BLaER1 treated with 17β-estradiol and CSF1 and Interleukin-3, amounts not matched to agents 10 nM and 100 nM (cell line): ENCODE results near the gene TPK1.

Experiments
- H3K27ac ChIP-seq, 11 experiments: shearing (Covaris generic); formaldehyde crosslinking; 2 replicates each; pipeline ENCODE4 v1.8.1; 2022
- H3K27me3 ChIP-seq, 11 experiments: shearing (Covaris generic); formaldehyde crosslinking; 2 replicates each; pipeline ENCODE4 v1.8.1; 2022
- H3K36me3 ChIP-seq, 11 experiments: shearing (Covaris generic); formaldehyde crosslinking; 2 replicates each; pipeline ENCODE4 v1.8.1; 2022
- H3K4me1 ChIP-seq, 10 experiments: shearing (Covaris generic); formaldehyde crosslinking; 2 replicates each; pipeline ENCODE4 v1.8.1; 2022
- H3K4me2 ChIP-seq, 11 experiments: shearing (Covaris generic); formaldehyde crosslinking; 2 replicates each; pipeline ENCODE4 v1.8.1; 2022
- H3K4me3 ChIP-seq, 10 experiments: shearing (Covaris generic); formaldehyde crosslinking; 2 replicates each; pipeline ENCODE4 v1.8.1; 2022
- H3K9ac ChIP-seq, 11 experiments: shearing (Covaris generic); formaldehyde crosslinking; 2 replicates each; pipeline ENCODE4 v1.8.1; 2022
- H3K9me3 ChIP-seq, 11 experiments: shearing (Covaris generic); formaldehyde crosslinking; replicated peaks in 1 of 11; 2 replicates each; pipeline ENCODE4 v1.8.1; 2022
- H4K20me1 ChIP-seq, 11 experiments: shearing (Covaris generic); formaldehyde crosslinking; 2 replicates each; pipeline ENCODE4 v1.8.1; 2022
- Cebpa-rat ChIP-seq, 11 experiments: shearing (Covaris generic); IDR thresholded peaks; 2 replicates each; pipeline ENCODE4 v1.8.1; 2022

Gene TPK1

DNA sequence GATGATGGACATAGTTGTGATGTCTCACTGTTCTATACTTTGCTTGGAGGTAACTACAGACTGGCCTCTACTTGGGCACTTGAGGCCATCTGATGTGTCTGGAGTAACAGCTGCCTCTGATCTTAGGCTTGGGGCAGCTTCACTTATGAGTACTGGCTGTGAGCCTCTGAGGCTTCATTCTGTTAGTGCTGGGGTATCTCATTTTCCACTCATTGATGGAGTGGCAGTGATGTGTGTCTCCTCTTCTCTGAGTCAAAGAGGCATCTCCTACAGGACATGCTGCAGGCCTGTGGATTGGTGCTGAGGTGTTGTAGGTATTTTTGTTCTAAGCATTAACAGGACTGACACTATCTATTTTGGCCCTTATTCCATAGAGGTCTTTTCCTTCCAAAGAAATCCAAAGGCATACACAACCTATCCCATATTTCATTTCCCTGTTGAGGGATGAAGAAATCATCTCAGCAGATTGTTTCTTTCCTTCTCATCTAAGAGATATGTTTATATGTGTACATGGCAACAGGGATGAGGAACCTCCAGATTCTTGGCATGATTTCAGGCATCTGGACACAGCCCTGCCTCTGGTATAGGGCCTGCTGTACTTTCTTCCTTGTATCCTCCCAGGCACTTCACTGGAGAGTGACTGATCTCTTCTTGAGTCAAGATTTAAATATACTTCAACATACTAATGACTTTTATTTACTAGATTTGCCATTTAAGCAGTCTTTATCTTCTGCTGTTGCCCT is 366.7 kb downstream of the TPK1 start:
- H3K27me3 ChIP-seq: no peaks in the 10 kb centered on the region
- H3K4me3 ChIP-seq: no peak overlapping the region
- no peak for TF ChIP-seq Cebpa-rat (IDR thresholded peaks at IDR 0.05)
- peaks cover 0 to 16% (median 0%) of the 10 kb centered on the region in 11 experiments; a peak in 1 of 22 replicates for H3K36me3 ChIP-seq
- H3K27ac ChIP-seq: no peak overlapping the region
- no peak overlapping the region for H3K9ac ChIP-seq
- H3K4me1 ChIP-seq: peaks cover 0 to 5% (median 0%) of the 10 kb centered on the region in 10 experiments; a peak in 2 of 20 replicates
- H4K20me1 ChIP-seq: no peaks in the 10 kb centered on the region
- peaks cover 0 to 18% (median 3%) of the 10 kb centered on the region in 11 experiments; a peak in 10 of 22 replicates for H3K9me3 ChIP-seq
- H3K4me2 ChIP-seq: no peak overlapping the region

DNA sequence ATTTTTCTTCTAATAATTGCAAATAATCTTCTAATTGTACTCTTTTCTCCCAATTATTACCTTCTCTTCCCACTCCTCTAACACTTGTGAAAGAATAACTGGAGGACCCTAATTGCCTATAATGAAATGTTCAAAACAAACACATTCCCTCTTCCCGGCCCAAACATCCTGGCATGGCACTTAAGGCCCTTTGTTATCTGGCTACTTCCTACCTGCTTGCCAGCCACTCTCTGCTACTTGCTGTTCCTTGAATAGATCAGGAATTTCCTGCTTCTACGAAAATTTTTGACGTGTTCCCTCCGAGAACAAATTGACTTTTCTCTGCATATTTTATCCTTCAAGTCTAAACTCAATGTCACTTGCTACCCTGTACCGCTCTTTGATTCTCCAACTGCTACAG is 376.2 kb downstream of the TPK1 start:
- Histone ChIP-seq H3K27me3 (no peaks in the 10 kb centered on the region), H3K4me3 (no peak overlapping the region), H3K9me3 (peaks cover 8 to 19% (median 16%) of the 10 kb centered on the region in 11 experiments; a peak in 21 of 22 replicates), H3K4me1 (no peaks in the 10 kb centered on the region), H3K4me2 (no peak overlapping the region), H3K9ac (no peak overlapping the region), H3K36me3 (peaks cover 0 to 33% (median 0%) of the 10 kb centered on the region in 11 experiments; a peak in 5 of 22 replicates), H4K20me1 (no peaks in the 10 kb centered on the region), H3K27ac (no peak overlapping the region)
- no peak for TF ChIP-seq Cebpa-rat (IDR thresholded peaks at IDR 0.05)

DNA sequence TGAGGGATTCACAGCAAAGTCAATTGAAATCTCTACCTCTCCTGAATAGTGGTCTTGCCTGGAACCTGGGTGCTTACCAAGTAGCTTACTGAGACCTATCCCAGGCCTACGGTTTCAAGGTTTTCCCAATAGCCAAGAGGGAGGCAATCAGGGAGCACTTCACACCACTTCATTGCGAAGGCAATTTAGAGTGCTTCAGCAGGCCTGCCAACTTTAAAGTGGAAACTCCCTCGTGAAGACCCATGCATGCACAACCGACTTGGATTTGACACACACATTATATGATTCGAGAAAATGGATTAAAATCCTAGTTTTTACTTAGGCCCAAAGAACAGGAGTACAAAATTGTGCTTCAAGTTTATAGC is 380.8 kb downstream of the TPK1 start:
- Histone ChIP-seq H3K27ac (no peak overlapping the region), H3K9me3 (no peaks in the 10 kb centered on the region), H4K20me1 (no peaks in the 10 kb centered on the region), H3K4me2 (no peak overlapping the region), H3K9ac (no peak overlapping the region), H3K4me1 (no peaks in the 10 kb centered on the region; a peak in 1 of 20 replicates), H3K4me3 (no peak overlapping the region), H3K27me3 (no peaks in the 10 kb centered on the region), H3K36me3 (peaks cover 0 to 13% (median 0%) of the 10 kb centered on the region in 11 experiments; a peak in 3 of 22 replicates)
- no peak for TF ChIP-seq Cebpa-rat (IDR thresholded peaks at IDR 0.05)

DNA sequence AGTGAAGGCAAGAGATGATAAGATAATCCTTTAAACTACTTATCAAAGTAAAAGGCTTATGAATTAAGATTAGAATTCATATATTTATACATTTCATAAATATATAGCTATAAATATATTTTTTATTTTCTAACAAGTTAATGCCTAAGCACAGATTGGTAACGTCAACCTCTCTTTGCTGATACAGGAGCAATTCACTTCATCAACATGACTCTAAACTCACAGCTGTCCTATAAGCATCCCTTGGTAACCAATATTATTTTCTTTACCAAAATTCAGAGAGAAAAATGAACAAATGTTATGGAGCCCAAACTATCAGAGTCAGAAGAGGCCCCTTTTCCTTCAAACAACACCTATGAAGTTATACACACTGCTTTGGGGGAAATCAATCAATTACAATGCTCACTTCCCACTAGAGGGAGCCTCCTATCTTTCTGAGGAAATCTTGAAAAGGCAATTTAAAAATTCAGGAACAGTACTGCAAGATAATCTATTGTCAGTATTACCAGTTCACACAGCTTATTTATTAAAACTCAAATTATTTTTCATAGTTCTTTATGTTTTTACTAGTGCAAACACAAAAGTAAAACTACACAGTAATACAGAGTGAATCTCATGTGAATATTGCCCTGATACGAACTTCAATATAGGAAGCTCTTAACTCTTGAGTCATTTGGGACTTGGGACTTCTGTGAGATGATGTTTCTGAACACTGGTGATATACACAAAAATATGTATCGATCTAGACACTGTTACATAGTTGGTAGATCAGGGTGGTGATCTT is 381.4 kb downstream of the TPK1 start:
- Histone ChIP-seq H3K27ac (no peak overlapping the region), H3K9ac (no peak overlapping the region), H3K4me3 (no peak overlapping the region), H3K4me2 (no peak overlapping the region), H3K9me3 (no peaks in the 10 kb centered on the region), H3K4me1 (no peaks in the 10 kb centered on the region; a peak in 1 of 20 replicates), H3K36me3 (peaks cover 0 to 13% (median 0%) of the 10 kb centered on the region in 11 experiments; a peak in 3 of 22 replicates), H3K27me3 (no peaks in the 10 kb centered on the region), H4K20me1 (no peaks in the 10 kb centered on the region)
- TF ChIP-seq Cebpa-rat (IDR thresholded peaks at IDR 0.05): no peak

DNA sequence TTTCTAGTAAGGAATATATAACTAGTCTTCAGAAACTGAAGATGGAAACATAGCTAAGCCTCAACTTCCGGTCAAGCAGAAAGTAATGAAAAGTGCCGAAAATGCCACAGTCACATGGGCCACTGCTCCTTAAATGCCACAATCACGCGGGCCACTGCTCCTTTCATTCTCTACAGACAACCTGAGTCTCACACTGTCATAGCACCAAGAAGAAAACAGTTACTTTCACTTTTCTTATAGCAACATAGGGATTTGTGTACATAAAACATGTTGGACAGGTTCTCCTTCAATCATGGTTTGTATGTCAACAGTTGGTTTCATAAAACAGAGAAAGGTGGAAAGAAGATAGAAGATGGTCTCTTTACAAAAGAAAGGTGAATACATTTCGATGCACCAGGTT is 383.8 kb downstream of the TPK1 start:
- no peak overlapping the region for H3K27ac ChIP-seq
- H3K9ac ChIP-seq: no peak overlapping the region
- H3K4me3 ChIP-seq: no peak overlapping the region
- no peaks in the 10 kb centered on the region for H3K9me3 ChIP-seq
- no peaks in the 10 kb centered on the region; a peak in 1 of 20 replicates for H3K4me1 ChIP-seq
- no peaks in the 10 kb centered on the region for H4K20me1 ChIP-seq
- H3K36me3 ChIP-seq: peaks cover 0 to 13% (median 0%) of the 10 kb centered on the region in 11 experiments; a peak in 3 of 22 replicates
- TF ChIP-seq Cebpa-rat (IDR thresholded peaks at IDR 0.05): no peak
- no peaks in the 10 kb centered on the region for H3K27me3 ChIP-seq
- no peak overlapping the region for H3K4me2 ChIP-seq

DNA sequence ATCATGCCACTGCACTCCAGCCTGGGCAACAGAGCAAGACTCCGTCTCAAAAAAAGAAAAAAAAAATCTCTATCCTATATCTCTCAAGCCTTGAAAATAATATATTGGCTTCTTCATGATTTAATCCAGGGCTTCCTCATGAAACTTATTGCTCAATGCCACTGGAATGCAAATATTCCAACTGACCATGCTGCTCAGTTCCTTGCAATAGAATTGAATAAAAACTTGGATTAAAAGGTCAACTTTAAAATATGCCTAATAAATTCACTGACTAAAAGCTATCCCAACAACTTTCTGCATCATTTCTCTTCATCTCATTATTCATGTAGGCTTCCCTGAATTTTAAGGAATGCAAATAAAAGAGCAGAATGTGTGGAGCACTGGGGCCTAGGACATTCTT is 390.3 kb downstream of the TPK1 start:
- no peak for TF ChIP-seq Cebpa-rat (IDR thresholded peaks at IDR 0.05)
- no peaks in the 10 kb centered on the region for H4K20me1 ChIP-seq
- peaks cover 0 to 9% (median 0%) of the 10 kb centered on the region in 10 experiments; a peak in 2 of 20 replicates for H3K4me1 ChIP-seq
- H3K4me2 ChIP-seq: no peak overlapping the region
- H3K27ac ChIP-seq: no peak overlapping the region
- H3K27me3 ChIP-seq: no peaks in the 10 kb centered on the region
- H3K9ac ChIP-seq: no peak overlapping the region
- H3K9me3 ChIP-seq: no peaks in the 10 kb centered on the region
- peaks cover 0 to 4% (median 0%) of the 10 kb centered on the region in 11 experiments; a peak in 1 of 22 replicates for H3K36me3 ChIP-seq
- no peak overlapping the region for H3K4me3 ChIP-seq

DNA sequence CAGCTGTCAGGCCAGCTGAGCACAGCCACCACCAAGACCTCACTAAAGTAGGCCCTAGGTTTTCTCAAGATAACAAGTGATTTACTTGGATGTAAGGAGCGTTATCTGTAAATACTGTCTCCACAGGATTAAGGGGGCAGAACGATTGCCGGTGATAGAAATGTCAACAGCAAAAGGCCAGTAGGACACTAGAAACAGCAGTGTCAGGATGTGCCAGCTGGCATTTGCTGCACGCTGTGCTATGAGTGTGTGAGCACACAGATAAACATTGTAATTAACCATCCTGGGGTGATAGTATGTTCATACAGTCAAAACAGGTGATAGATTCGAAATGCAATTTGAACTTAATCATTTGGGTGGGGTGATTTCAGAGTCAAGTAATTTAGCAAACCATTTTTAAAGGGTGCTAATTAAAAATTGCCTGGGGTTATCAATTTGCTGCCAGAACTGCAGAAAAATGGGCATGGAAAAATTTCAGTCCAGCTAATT is 396.1 kb downstream of the TPK1 start:
- H3K4me2 ChIP-seq: no peak overlapping the region
- no peaks in the 10 kb centered on the region for H3K36me3 ChIP-seq
- no peaks in the 10 kb centered on the region for H3K9me3 ChIP-seq
- peaks cover 0 to 9% (median 0%) of the 10 kb centered on the region in 10 experiments; a peak in 2 of 20 replicates for H3K4me1 ChIP-seq
- H3K27me3 ChIP-seq: no peaks in the 10 kb centered on the region
- H3K27ac ChIP-seq: no peak overlapping the region
- H3K9ac ChIP-seq: no peak overlapping the region
- no peak overlapping the region for H3K4me3 ChIP-seq
- no peaks in the 10 kb centered on the region for H4K20me1 ChIP-seq
- no peak for TF ChIP-seq Cebpa-rat (IDR thresholded peaks at IDR 0.05)

DNA sequence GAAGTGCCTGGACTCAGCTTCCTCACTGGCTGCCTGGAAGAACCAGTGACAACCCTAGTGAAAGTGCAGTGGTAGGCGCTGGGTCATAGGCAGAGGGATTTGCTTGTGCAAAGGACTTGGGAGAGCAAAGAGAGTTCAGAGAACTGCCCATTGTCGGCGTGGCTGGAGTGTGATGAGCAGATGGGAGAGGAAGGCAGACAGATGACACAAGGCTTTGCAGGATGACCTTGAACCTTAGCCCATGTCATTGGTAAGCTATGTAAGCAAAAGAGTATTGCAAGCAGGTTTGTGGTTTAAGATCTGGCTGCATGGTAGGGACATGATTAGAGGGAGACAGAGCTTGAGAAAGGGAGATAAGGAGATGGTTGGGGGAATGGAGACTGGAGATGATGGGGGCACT is 397.1 kb downstream of the TPK1 start:
- Histone ChIP-seq H3K36me3 (no peaks in the 10 kb centered on the region), H4K20me1 (no peaks in the 10 kb centered on the region), H3K27ac (no peak overlapping the region), H3K9ac (no peak overlapping the region), H3K4me2 (no peak overlapping the region), H3K4me3 (no peak overlapping the region), H3K9me3 (no peaks in the 10 kb centered on the region), H3K27me3 (no peaks in the 10 kb centered on the region), H3K4me1 (peaks cover 0 to 9% (median 0%) of the 10 kb centered on the region in 10 experiments; a peak in 2 of 20 replicates)
- no peak for TF ChIP-seq Cebpa-rat (IDR thresholded peaks at IDR 0.05)
